ENCODE results near the gene ETS1. TPM values are rescaled to one million over a fixed set of nuclear protein-coding genes. Genes with fewer than 3 reads are reported as not detected.

Gene ETS1
- total RNA-seq, 3 donors from 2014 or later (not counting 1 experiment from before 2014, with no cell fraction given): 532 to 684 (median 589) TPM

DNA sequence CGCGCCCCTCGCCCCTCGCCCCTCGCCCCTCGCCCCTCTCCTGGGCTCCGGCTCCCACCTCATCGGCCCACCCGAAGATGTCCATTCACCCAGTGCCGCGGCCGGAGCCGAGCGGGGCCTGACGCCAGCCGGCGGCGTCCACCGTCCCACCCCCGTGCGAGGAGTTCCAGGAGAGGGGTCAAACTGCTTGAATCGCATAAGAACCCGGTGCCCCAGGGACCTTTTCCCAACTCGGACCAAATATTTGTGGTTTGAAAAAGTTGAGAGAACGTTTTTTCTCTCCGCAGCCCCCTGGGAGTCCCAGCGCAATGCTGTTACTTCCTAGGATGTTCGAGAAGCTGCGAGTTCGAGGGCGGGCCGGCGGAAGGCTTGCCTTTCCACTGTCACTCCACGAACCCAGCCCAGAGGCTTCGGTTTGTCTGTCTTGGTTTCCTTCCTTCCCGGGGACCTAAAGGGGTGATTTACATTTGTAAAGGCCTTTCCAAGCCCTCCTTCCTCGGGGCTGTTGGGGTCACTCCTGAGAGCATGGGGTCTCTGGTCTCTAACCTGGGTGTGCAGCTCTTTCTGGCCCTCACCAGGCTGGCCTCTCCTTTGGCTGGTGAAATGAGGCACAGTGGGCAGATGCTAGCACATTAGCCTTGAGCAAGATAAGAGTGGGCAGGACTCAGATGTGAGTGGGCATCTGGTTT, 38.0 kb downstream of the ETS1 start:
- WGBS (ENCODE audit: insufficient coverage): 53% methylated on average over 32 of the region's 37 CpGs
- peak overlapping the region; percentile 88 for H3K4me3 Mint-ChIP-seq
- no peak overlapping the region for H3K4me3 ChIP-seq (ENCODE audit: low read length)
- intact Hi-C loops (cut with micrococcal nuclease): no loop called here
- no peak overlapping the region for H3K27ac ChIP-seq (ENCODE audit: low read length)
- no peak for ATAC-seq
- no peaks in the 10 kb centered on the region for H3K36me3 Mint-ChIP-seq
- H3K36me3 ChIP-seq (ENCODE audit: control insufficient read depth, insufficient read depth, low read length): no peaks in the 10 kb centered on the region
- no peaks in the 10 kb centered on the region for H3K9me3 ChIP-seq (ENCODE audit: control insufficient read depth, insufficient read depth, low read length)
- H3K9me3 Mint-ChIP-seq: no peaks in the 10 kb centered on the region
- no peaks in the 10 kb centered on the region for H3K27me3 ChIP-seq (ENCODE audit: control insufficient read depth, insufficient read depth, low read length)
- H3K27me3 Mint-ChIP-seq (ENCODE audit: low read depth in 2 of 2): peaks cover 0 to 2% of the 10 kb centered on the region in 2 donors
- H3K4me1 Mint-ChIP-seq: peaks cover 61 to 65% of the 10 kb centered on the region in 2 donors
- peak overlapping the region; percentile 97 for H3K27ac Mint-ChIP-seq
- TF ChIP-seq, protein P1, sequence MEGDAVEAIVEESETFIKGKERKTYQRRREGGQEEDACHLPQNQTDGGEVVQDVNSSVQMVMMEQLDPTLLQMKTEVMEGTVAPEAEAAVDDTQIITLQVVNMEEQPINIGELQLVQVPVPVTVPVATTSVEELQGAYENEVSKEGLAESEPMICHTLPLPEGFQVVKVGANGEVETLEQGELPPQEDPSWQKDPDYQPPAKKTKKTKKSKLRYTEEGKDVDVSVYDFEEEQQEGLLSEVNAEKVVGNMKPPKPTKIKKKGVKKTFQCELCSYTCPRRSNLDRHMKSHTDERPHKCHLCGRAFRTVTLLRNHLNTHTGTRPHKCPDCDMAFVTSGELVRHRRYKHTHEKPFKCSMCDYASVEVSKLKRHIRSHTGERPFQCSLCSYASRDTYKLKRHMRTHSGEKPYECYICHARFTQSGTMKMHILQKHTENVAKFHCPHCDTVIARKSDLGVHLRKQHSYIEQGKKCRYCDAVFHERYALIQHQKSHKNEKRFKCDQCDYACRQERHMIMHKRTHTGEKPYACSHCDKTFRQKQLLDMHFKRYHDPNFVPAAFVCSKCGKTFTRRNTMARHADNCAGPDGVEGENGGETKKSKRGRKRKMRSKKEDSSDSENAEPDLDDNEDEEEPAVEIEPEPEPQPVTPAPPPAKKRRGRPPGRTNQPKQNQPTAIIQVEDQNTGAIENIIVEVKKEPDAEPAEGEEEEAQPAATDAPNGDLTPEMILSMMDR (IDR thresholded peaks at IDR 0.05): no peak
- H3K4me1 ChIP-seq (ENCODE audit: control insufficient read depth, insufficient read depth, low read length): peaks cover 54% of the 10 kb centered on the region
- DNase-seq: no peak

DNA sequence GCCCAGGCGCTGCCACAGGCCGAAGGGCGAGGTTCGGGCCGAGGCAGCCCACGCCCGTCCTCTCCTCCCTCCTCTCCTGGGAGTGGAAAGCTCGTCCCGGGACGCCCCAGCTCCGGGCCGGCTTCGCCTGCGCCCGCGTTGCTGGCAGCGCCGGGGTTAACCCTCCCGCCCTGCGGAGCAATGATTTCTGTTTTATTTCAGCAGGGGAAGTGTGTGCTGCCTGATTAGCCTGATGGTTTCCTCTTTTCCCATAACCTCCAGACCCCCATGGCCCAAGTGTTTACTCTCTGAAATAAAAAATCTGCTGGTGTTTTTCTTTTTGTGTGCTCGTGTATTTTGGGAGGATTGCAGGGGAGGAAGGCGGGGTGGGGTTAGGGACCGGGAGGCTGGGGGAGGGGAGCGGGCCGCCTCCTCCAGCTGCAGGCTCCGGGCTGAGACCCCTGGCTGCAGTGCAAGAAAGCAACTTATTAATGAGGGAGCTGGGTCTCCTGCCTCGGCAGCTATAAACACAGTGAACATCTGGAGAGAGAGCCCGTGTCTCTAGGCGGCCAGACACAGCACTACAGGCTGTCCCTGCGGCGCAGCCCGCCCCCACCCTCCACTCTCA, 38.6 kb downstream of the ETS1 start:
- TF ChIP-seq, protein P1 (IDR thresholded peaks at IDR 0.05): no peak
- Histone ChIP-seq H3K36me3 (ENCODE audit: control insufficient read depth, insufficient read depth, low read length) (no peaks in the 10 kb centered on the region), H3K4me3 (ENCODE audit: low read length) (peak overlapping the region; percentile 44), H3K9me3 (ENCODE audit: control insufficient read depth, insufficient read depth, low read length) (no peaks in the 10 kb centered on the region), H3K27ac (ENCODE audit: low read length) (peak overlapping the region; percentile 27), H3K27me3 (ENCODE audit: control insufficient read depth, insufficient read depth, low read length) (no peaks in the 10 kb centered on the region), H3K4me1 (ENCODE audit: control insufficient read depth, insufficient read depth, low read length) (peaks cover 52% of the 10 kb centered on the region)
- intact Hi-C loops (cut with micrococcal nuclease): no loop called here
- H3K9me3 Mint-ChIP-seq: no peaks in the 10 kb centered on the region
- no peaks in the 10 kb centered on the region for H3K36me3 Mint-ChIP-seq
- H3K4me1 Mint-ChIP-seq: peaks cover 62 to 63% of the 10 kb centered on the region in 2 donors
- H3K4me3 Mint-ChIP-seq: peak overlapping the region; percentile 88
- 16% methylated on average over 32 of the region's 32 CpGs for WGBS (ENCODE audit: insufficient coverage)
- peaks cover 0 to 3% of the 10 kb centered on the region in 2 donors for H3K27me3 Mint-ChIP-seq (ENCODE audit: low read depth in 2 of 2)
- DNase-seq (peak in 1 of 2 donors; percentile 53), ATAC-seq (peak in 1 of 3 donors; percentile 7)
- peak overlapping the region; percentile 50 to 97 for H3K27ac Mint-ChIP-seq

DNA sequence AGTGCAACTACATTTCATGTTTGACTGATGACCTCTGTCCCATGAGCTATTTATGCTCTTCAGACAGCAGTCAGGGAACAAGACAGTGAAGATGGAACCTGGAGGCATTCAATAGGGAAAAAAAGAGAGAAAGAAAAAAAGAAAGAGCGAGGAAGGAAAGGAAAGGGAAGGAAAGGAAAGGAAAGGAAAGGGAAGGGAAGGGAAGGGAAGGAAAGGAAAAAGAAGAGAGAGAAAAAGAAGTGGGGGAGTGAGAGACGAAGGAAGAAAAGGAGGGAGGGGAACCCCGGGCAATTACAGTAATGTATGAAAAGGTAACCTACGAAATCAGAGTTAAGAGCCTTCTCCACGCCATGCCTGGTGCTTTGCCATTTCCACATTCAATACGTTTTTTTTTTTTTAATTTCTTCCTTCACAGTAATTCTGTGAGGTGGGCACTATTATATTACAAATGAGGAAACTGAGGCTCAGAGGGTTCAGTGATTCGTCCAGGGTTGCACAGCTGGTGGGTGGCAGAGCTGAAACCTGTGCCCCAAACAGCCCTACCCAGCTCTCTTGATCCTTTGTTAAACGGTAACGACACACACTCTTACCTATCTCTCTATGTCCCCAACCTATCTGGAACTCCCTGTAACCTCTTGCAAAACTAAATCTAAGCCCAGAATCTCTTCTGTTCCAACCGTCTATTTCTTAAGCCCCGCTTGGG, 39.3 kb downstream of the ETS1 start:
- Histone ChIP-seq H3K27ac (ENCODE audit: low read length) (peak overlapping the region; percentile 27), H3K4me3 (ENCODE audit: low read length) (peak overlapping the region; percentile 44), H3K27me3 (ENCODE audit: control insufficient read depth, insufficient read depth, low read length) (no peaks in the 10 kb centered on the region), H3K4me1 (ENCODE audit: control insufficient read depth, insufficient read depth, low read length) (peaks cover 47% of the 10 kb centered on the region), H3K36me3 (ENCODE audit: control insufficient read depth, insufficient read depth, low read length) (no peaks in the 10 kb centered on the region), H3K9me3 (ENCODE audit: control insufficient read depth, insufficient read depth, low read length) (no peaks in the 10 kb centered on the region)
- Mint-ChIP-seq H3K27ac (peak overlapping the region; percentile 50 to 97), H3K4me3 (peak overlapping the region; percentile 88), H3K9me3 (no peaks in the 10 kb centered on the region), H3K36me3 (no peaks in the 10 kb centered on the region), H3K27me3 (ENCODE audit: low read depth in 2 of 2) (peaks cover 0 to 6% of the 10 kb centered on the region in 2 donors), H3K4me1 (peaks cover 56 to 58% of the 10 kb centered on the region in 2 donors)
- DNase-seq: peak in 1 of 2 donors; percentile 42
- no peak for ATAC-seq
- 45% methylated on average over 7 of the region's 11 CpGs for WGBS (ENCODE audit: insufficient coverage)
- TF ChIP-seq, protein P1 (IDR thresholded peaks at IDR 0.05): no peak
- intact Hi-C loops (cut with micrococcal nuclease): no loop called here
